Esophagus muscularis mucosa (tissue), 4 donors: ENCODE results near the gene BTBD9.

Source experiments
- CTCF ChIP-seq, 3 experiments: fragments of 200-600 bp in 2 of 3; fragments of 450-650 bp in 1 of 3; sonication (generic) in 2 of 3; IDR thresholded peaks; one replicate each; pipeline ENCODE4 v1.5.1; 2017 to 2019; ENCODE audit warnings: antibody characterized with exemption in 3 of 3, mild to moderate bottlenecking in 2 of 3, moderate library complexity in 1 of 3
- EP300 ChIP-seq: sonication (generic); formaldehyde crosslinking; IDR thresholded peaks from one replicate; pipeline ENCODE4 v1.6.1; 2017; ENCODE audit warnings: antibody characterized with exemption
- POLR2A ChIP-seq: fragments of 450-650 bp; IDR thresholded peaks from one replicate; pipeline ENCODE4 v1.6.1; 2017; ENCODE audit warnings: antibody characterized with exemption, moderate library complexity, mild to moderate bottlenecking, low read depth
- POLR2AphosphoS5 ChIP-seq, 2 donors: sonication (generic); formaldehyde crosslinking; IDR thresholded peaks; one replicate each; pipeline ENCODE4 v1.6.1; 2017; ENCODE audit warnings: antibody characterized with exemption in 2 of 2

- TF ChIP-seq POLR2AphosphoS5 (IDR thresholded peaks at IDR 0.05) (no peak), POLR2A (no peak), CTCF (IDR thresholded peaks at IDR 0.05) (no peak), EP300 (no peak)
Observed at GRCh38 chr6:38198219-38198618, 441.5 kb downstream of the BTBD9 start.
